ENCODE data around the gene LRRC19. TPM values are rescaled to one million over a fixed set of nuclear protein-coding genes. Genes with fewer than 3 reads are reported as not detected.

LRRC19 gene
- total RNA-seq, 1 donor from 2014 or later: not detected

DNA sequence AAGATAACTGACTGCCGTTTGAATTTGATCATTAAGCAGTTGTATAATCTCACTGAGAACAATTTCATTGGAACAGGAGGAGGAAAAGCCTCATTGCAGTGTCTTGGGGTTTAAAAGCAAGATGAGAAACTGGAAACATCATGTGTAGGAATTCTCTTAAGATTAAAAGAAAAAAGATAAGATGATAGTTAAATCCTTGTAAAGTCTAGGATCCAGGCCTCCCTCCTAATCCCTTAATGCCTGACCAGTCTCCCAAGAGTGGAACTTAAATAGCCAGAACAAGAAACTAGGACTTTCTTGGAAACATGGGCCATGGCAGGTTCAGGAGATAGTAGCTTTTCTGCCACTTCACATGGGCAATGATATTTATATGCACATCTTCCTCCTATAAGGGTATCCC lies 37.0 kb upstream of the LRRC19 start:
- Histone ChIP-seq H3K4me1 (no peaks in the 10 kb centered on the region), H3K4me3 (no peak overlapping the region), H3K27me3 (no peaks in the 10 kb centered on the region), H3K9me3 (no peaks in the 10 kb centered on the region), H3K36me3 (peaks cover 0 to 4% of the 10 kb centered on the region in 2 donors), H3K27ac (no peak overlapping the region)
- TF ChIP-seq, protein P1, sequence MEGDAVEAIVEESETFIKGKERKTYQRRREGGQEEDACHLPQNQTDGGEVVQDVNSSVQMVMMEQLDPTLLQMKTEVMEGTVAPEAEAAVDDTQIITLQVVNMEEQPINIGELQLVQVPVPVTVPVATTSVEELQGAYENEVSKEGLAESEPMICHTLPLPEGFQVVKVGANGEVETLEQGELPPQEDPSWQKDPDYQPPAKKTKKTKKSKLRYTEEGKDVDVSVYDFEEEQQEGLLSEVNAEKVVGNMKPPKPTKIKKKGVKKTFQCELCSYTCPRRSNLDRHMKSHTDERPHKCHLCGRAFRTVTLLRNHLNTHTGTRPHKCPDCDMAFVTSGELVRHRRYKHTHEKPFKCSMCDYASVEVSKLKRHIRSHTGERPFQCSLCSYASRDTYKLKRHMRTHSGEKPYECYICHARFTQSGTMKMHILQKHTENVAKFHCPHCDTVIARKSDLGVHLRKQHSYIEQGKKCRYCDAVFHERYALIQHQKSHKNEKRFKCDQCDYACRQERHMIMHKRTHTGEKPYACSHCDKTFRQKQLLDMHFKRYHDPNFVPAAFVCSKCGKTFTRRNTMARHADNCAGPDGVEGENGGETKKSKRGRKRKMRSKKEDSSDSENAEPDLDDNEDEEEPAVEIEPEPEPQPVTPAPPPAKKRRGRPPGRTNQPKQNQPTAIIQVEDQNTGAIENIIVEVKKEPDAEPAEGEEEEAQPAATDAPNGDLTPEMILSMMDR (IDR thresholded peaks at IDR 0.05): no peak
- DNase-seq (ENCODE audit: low spot score in 2 of 2): no peak
- intact Hi-C loops (cut with DNase I): no loop called here

DNA sequence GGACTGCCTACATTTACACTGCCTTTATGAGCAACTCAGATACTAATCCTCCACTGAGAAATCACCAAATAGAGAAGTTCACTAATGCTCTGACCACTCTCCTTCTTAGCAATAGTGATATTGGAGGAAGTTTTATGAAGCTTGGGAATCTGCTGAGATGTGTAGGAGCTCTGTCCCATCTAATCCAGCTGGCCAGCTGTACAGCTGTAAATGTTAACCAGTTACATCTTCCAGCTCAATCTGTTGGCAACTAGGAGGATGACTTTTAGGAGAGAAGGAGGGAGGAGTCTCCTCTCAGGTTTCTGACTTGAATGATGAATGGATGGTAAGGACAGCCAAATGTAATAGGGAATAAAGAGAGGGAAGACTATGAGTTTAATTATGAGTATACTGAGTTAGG lies 36.3 kb upstream of the LRRC19 start:
- Histone ChIP-seq H3K27ac (no peak overlapping the region), H3K36me3 (peaks cover 0 to 4% of the 10 kb centered on the region in 2 donors), H3K4me1 (no peaks in the 10 kb centered on the region), H3K9me3 (no peaks in the 10 kb centered on the region), H3K4me3 (no peak overlapping the region), H3K27me3 (no peaks in the 10 kb centered on the region)
- TF ChIP-seq, protein P1 (IDR thresholded peaks at IDR 0.05): no peak
- intact Hi-C loops (cut with DNase I): no loop called here
- no peak for DNase-seq (ENCODE audit: low spot score in 2 of 2)

DNA sequence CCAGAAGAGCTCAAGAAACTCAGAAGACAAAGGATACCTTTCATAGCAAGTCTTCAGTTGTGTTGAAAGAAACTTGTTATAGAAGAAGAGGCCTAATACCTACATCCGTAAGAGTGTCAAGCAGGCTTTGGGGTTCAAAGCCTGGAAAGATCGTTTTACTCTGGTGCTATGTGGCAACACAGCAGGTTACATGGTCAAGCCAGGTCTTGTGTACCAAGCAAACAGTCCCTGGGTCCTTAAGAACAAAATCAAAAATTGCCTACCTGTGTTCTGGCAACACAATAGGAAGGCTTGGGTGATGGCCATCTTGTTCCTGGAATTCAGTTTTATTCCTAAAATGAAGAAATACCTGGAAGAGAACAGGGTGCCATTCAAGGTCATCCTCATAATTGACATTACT lies 32.0 kb upstream of the LRRC19 start:
- Histone ChIP-seq H3K27me3 (no peaks in the 10 kb centered on the region), H3K36me3 (no peaks in the 10 kb centered on the region), H3K4me1 (no peaks in the 10 kb centered on the region), H3K4me3 (no peak overlapping the region), H3K27ac (no peak overlapping the region), H3K9me3 (no peaks in the 10 kb centered on the region)
- TF ChIP-seq, protein P1 (IDR thresholded peaks at IDR 0.05): no peak
- DNase-seq (ENCODE audit: low spot score in 2 of 2): no peak
- intact Hi-C loops (cut with DNase I): loop anchor here (10.0 kb wide), 1 partner anchor 157 kb away; no protein-coding TSS in a partner anchor

DNA sequence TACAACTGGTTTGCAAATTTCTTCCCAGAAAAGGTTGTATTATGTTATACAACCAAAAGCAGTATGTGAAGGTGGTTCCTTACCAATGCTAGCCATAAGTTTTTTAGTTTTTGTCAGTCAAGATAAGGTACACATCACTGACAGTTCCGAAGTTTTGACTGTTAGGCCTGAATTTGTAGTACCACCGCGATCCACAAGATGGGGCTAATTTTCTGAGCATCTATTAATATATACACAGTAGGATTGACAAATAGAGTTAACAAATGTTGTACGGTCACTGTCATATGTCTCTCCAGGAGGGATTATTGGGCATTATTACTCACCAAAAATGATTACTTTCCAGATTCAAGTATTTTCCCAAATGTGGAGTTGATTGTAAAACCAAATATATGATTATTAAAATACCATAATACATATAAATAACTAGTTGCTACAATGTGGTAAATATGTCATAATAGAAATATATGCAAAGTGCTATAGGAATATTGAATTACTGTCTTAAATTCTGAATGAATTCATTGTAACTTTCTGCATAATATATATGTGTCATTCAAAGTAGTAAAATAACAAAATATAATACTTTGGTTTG lies 28.4 kb upstream of the LRRC19 start:
- intact Hi-C loops (cut with DNase I): loop anchor here (1.0 to 10.0 kb wide), 2 partner anchors 161 to 242 kb away; no protein-coding TSS in a partner anchor
- H3K27me3 ChIP-seq: no peaks in the 10 kb centered on the region
- TF ChIP-seq, protein P1 (IDR thresholded peaks at IDR 0.05): peak; percentile 33 to 83 (median 76)
- no peak overlapping the region for H3K4me3 ChIP-seq
- peak in 1 of 2 donors; percentile 71 for DNase-seq (ENCODE audit: low spot score in 2 of 2)
- no peaks in the 10 kb centered on the region for H3K4me1 ChIP-seq
- no peak overlapping the region for H3K27ac ChIP-seq
- no peaks in the 10 kb centered on the region for H3K9me3 ChIP-seq
- no peaks in the 10 kb centered on the region for H3K36me3 ChIP-seq

DNA sequence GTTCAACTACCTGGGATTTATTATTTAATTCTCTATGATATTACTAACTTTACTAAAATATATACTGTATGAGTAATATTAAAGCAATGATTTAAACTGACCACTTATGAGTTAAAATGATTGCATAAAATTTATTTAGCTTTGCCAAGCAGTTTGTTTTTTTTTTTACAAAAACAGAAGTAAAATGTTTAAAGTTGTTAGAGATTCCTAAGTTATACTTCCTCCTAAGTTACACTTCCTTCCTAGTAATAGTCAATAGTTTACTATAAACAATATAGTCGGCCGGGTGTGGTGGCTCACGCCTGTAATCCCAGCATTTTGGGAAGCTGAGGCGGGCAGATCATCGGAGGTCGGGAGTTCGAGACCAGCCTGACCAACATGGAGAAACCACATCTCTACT lies 23.7 kb upstream of the LRRC19 start:
- no peaks in the 10 kb centered on the region for H3K9me3 ChIP-seq
- no peak overlapping the region for H3K27ac ChIP-seq
- intact Hi-C loops (cut with DNase I): no loop called here
- DNase-seq (ENCODE audit: low spot score in 2 of 2): no peak
- no peaks in the 10 kb centered on the region for H3K27me3 ChIP-seq
- no peaks in the 10 kb centered on the region for H3K4me1 ChIP-seq
- H3K36me3 ChIP-seq: peaks cover 2 to 7% of the 10 kb centered on the region in 2 donors
- H3K4me3 ChIP-seq: no peak overlapping the region
- TF ChIP-seq, protein P1 (IDR thresholded peaks at IDR 0.05): no peak

Measured in ascending aorta (tissue), 2 donors.